ENCODE data around the gene LRSAM1.

LRSAM1 gene

DNA sequence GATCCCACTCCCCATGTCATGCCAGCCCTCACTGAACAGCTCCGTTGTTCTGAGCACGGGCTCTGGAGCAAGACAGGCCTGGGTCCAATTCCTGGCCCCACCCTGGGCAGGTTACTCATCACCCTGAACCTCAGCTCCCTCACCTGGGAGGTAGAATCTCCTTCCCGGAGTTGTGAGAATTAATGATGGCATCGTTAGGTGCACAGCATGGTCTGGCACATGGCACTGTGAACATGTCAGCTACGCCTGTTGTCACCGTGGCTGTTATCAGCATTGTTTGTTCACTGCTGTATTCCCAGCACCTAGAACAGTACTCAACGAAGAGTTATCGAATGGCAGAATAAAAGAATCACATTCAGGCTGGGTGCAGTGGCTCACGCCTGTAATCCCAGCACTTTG is 43.0 kb downstream of the LRSAM1 start:
- in situ Hi-C loops (cut with MboI; ENCODE audit: low sequenced_read_pairs): no loop called here

DNA sequence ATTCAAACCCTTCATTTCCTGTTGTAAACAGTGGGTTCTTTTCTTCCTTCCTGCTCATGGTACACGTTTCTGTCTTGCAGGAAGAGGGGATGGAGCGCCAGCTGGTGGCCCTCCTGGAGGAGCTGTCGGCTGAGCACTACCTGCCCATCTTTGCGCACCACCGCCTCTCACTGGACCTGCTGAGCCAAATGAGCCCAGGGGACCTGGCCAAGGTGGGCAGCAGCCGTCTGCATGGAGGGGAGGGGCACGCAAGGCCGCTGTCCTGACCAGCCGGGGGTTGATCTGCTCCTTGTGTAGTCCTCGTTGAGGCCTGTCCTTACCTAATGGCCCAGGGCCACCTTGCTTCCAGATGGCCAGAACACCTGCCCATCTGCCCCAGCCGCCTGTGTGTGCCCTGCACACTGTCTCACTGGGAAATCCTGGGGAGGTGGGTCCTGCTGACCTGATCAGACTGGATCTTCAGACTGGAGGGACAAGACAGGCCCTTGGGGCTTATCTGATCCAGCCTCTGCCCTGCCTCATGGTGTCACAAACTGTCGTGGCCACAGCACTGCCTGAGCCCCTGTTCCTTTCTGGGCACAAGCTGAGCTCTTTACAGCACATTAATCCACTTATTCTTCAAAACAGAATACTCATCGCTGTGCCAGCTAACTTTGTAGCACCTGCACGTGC is 44.7 kb downstream of the LRSAM1 start:
- in situ Hi-C loops (cut with MboI; ENCODE audit: low sequenced_read_pairs): no loop called here

DNA sequence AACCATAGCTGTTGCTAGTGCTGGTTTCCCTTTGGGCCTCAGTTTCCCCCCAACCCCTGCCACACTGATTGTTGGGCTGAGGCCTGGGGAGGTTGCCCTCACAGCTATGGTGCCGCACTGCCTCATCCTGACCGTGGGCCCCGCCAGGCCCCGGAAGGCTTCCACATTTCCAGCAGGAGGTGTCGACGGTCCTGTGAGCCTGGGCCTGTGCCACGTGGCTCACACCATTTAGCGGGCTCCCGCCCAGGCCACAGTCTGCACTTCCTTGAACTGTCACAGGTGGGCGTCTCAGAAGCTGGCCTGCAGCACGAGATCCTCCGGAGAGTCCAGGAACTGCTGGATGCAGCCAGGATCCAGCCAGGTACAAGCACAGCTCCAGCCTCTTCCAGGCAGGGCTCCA is 45.7 kb downstream of the LRSAM1 start:
- in situ Hi-C loops (cut with MboI; ENCODE audit: low sequenced_read_pairs): no loop called here

DNA sequence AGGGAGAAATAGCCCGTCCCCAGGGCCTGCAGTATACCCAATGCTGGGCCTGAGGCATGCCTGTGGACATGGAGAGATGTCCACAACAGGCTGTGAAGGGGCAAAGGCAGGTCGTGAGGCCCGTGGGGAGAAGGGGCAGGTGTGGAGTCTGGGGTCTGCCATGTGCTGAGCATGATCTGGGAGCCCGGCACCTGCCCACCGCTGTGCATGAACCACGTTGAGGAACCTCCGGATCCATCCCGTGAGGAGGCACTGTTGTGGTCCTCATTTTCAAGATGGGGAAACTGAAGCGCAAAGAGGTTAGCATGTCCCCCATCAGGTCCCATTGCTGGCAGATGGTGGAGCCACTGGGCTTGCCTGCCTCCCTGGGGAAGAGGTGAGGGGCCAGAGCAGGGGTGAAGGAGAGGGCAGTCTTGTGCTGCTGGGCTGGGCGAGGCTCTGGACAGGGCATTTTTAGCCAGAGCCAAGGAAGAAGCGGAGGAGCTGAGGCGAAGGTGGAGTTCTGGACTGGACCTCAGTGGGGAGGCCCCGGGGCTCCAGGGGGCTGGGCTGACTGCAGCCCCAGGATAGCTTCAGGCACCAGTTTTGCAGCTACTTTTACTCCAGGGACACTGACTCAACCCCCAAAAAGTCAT is 46.5 kb downstream of the LRSAM1 start:
- in situ Hi-C loops (cut with MboI; ENCODE audit: low sequenced_read_pairs): no loop called here

DNA sequence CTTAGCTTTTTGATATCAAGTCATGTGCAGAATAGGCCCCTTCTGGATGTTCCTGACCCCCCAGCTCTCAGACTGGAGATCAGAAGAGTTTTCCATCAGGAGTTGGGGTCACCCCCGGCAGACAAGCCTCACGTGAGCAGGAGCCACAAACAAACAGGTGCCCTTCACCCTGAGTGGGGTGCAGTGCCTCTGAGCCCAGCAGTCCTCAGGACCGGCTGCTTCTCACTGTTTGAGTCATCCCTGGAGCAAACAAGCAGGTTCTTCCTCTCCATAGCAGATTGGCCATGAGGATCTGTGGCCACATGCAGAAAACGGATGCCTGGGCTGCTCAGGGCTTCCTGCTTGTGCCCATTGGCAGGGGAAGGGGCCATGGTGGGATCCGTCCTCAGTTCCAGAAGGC is 47.0 kb downstream of the LRSAM1 start:
- in situ Hi-C loops (cut with MboI; ENCODE audit: low sequenced_read_pairs): no loop called here

DNA sequence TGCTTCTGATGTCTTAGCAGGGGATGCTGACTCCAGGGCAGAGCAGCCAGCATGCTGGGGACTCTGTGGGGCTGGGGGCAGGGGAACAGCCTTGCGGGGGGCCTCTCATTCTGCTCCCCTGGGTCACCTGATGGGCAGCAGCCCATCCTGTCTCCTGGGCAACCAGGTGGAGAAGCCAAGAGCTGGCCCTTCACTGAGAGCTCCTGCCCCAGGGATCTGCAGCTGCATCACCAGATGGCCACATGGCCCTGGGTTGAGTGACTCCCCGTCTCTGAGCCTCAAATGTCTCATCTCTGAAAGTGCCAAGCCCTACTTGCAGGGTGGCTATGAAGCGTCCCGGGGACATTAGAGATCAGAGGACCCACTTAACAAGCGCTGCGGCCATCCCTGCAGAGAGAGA is 49.1 kb downstream of the LRSAM1 start:
- in situ Hi-C loops (cut with MboI; ENCODE audit: low sequenced_read_pairs): loop anchor here (25.0 kb wide), 1 partner anchor 237 kb away; the partner anchor contains the start of gene TOR2A

DNA sequence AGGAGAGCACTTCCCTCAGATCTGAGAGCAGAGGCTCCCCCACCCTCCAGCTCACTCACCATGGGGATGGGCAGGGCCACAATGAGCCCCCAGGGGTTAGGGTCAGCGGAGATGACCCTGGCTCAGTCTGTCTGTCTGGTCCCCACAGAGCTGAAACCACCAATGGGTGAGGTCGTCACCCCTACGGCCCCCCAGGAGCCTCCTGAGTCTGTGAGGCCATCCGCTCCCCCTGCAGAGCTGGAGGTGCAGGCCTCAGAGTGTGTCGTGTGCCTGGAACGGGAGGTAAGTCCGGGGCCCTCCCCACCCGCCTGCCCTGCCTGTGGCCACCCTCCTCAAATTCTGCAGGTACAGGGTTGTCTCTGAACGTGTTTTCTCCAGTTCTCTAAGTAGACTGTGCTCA is 49.6 kb downstream of the LRSAM1 start:
- in situ Hi-C loops (cut with MboI; ENCODE audit: low sequenced_read_pairs): loop anchor here (25.0 kb wide), 1 partner anchor 236 kb away; the partner anchor contains the start of gene TOR2A

DNA sequence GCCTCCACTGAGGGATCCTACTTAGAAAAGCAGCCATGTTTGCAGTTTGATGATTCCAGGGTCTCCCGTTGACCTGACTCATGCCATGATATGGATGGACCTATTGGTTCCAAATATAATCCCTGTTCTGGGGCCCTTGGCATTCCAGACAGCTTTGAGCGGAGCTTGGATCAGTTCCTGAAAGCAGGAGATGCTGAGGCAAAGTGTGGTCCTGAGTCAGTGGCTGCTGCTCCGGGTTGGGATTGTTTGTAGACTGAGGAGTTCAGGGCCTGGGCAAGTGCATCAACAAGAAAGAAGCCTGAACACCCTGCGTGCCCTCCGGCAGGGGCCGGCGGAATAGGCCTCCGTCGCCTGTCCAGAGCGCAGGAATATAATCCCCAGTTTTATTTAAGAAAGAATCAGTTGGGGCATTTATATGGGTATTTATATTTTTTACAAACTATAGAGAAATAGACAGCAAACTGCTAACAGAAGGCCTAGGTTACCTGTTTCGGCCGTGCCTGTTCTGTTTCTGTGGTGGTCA is 50.6 kb downstream of the LRSAM1 start:
- in situ Hi-C loops (cut with MboI; ENCODE audit: low sequenced_read_pairs): loop anchor here (25.0 kb wide), 1 partner anchor 235 kb away; the partner anchor contains the start of gene TOR2A

DNA sequence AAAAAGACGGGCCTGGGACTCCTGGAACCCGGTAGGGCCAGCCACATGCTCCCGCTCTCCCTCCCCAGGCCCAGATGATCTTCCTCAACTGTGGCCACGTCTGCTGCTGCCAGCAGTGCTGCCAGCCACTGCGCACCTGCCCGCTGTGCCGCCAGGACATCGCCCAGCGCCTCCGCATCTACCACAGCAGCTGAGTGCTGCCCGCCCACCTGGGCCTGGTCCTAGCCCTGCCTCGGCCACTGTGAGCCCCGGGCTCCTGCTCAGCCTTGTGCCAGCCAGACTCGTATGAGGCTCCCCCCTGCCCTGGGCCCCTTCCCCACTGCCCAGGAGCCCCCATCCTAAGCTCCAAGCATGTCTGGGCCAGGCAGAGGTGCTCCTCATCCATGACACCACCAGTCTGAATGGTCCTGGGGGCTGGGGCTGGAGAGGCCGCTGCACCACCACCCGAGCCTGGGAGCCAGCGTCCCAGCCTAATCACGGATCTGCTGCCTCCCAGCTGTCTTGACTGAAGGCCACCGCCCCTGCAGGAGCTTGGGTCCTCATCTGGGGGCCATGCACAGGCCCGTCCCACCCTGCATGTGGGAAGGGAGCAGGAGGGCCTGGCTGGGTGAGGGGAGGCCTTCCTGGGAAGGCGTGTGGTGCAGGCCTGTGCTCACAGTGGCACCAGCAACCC is 51.5 kb downstream of the LRSAM1 start:
- in situ Hi-C loops (cut with MboI; ENCODE audit: low sequenced_read_pairs): loop anchor here (25.0 kb wide), 1 partner anchor 234 kb away; the partner anchor contains the start of gene TOR2A

DNA sequence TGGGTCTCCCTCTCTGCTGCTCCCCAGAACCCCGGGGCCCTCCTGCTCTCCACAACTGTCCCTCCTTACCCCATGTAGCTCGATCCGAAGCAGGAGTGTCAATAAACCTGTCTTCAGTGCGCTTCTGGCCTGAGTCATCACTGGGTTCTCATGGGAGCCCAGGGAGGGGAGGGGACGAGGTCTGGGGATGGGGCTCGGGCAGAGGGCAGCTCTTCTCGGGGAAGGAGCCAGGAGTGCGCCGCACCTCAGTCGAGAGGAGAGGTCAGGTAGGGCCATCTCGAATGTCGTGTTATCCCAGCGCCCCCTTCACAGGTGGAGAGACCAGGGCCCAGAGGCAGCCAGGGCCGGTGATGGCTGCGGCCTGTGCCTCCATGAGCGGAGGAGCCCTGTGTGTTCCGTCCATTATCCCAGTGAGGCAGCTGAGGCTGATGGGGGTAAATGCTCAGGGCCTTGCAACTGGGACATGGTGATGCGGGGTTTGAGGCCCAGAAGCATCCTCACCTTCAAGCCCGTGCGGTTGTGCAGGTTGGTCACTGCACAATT is 52.1 kb downstream of the LRSAM1 start:
- in situ Hi-C loops (cut with MboI; ENCODE audit: low sequenced_read_pairs): loop anchor here (25.0 kb wide), 1 partner anchor 234 kb away; the partner anchor contains the start of gene TOR2A

DNA sequence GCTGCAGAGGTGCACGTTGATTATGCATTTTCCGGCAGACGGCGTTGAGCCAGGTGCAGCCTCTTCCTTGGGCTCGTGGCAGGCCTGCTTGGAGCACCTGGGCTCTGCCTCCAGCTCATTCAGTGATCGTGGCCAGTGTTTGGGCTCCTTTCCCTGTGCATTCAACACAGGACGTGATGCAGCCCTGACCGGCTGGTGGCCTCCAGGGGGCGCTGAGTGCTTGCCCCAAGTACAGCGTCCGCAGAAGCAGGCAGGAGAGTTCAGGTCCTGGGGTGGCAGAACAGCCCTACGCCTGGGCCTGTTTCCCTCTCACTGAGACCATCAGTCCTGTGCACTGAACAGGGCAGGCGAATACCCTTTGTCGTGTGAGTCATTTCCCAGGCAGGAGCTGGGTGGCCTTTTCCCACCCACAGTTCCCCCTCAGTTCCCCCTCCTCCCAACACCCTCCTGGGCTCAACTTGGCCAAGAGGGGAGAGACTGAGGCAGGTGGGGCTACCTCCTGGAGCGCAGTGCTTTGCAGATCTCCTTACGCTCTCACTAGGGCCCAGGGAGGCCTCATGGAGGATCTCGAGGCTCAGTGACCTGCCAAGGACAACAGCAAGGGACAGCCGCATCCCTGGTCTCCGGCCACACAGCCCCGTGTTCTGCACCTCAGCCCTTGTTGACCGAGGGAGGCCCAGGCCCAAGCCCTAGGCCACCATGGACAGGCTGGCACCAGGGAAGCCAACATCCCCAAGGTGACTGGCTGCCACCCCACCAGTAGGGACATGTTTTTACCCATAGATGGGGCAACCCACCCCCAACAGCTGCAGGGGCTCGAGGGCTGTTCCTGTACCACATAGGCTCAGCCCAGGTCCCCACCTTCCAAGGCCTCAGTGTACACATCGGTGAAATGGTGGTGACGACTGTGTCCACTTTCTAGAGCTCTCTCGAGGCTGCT is 52.9 kb downstream of the LRSAM1 start:
- in situ Hi-C loops (cut with MboI; ENCODE audit: low sequenced_read_pairs): loop anchor here (25.0 kb wide), 1 partner anchor 233 kb away; the partner anchor contains the start of gene TOR2A

DNA sequence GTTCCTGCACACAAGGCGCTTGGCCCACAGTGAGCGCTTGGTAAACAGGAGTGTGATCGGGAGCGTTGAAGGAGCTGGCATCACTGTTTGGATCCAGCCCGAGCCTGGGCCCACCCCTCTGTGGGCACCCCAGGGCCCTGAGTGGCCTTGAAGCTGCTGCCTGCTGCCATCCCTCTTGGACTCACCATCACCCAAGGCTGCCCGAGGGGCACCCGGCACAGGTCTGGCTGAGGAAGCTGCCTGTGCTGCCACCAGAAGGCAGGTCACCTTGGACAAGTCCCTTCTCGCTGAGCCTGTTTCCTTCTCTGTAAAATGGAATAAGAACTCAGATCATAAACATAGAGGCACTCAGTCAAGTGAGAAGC is 53.6 kb downstream of the LRSAM1 start:
- in situ Hi-C loops (cut with MboI; ENCODE audit: low sequenced_read_pairs): loop anchor here (25.0 kb wide), 1 partner anchor 232 kb away; the partner anchor contains the start of gene TOR2A

DNA sequence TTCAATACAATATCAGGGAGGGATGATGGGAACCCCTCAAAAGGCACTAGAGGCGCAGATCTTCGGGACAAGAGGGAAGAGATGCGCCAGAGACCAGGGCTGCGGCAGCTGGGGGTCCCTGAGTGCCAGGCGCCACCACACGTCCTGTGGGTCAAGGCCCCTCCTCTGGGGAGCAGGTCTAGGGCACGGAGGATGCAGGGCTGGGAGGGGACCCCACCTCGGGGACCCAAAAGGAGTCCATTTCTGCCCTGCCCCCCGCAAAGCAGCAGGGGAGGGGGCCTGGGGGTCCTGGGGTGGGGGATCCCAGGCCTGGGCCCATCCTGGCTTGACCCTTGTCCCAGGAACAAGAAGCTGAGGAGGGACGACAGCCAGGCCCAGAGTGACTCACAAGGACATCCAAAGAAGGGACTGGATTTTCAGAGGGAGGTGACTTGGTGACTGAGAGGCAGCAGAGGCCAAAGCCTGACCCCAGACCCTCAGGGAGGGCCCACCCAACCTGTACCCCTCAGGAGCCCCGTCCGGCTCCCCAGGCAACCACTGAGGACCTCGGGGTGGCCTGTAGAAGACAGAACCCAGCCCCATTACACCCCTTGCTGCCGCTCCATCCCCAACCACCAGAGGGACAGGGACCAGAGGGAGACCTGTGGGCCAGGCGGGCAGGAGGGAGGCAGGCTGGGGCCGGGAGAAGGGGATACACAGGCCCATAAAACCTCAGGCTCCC is 54.2 kb downstream of the LRSAM1 start:
- in situ Hi-C loops (cut with MboI; ENCODE audit: low sequenced_read_pairs): loop anchor here (25.0 kb wide), 1 partner anchor 232 kb away; the partner anchor contains the start of gene TOR2A

DNA sequence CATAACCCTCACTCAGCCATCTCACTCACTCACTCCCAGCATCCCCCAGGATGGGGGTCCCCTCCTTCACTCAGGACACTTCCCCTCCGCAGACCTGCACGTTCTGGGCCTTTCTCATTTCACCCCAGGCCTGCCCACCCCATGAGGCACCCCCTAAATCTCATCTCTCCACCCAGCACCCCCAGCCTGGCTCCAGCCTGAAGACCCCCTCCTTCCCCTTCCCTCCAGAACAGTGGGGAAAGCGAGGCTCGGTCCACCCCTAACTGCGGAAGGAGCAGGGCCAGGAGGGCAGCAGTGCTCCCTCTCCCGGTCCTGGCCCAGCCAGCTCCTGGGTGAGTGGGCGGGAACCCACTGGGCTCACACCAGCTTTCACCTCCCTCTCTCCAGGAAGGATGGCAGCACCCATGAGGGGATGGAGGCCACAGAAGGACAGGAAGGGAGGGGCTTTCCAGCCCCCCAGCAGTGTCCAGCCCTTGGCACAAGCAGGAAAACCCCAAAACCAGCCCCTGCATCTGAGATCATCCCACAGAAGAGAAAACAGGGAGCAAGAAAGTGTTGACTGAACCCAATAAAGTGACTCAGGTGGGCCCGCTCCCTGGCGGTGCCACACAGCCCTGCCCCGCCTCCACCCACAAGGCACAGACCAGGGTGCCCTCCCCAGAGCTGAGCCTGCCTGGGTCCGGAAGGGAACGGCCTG is 55.0 kb downstream of the LRSAM1 start:
- in situ Hi-C loops (cut with MboI; ENCODE audit: low sequenced_read_pairs): loop anchor here (25.0 kb wide), 1 partner anchor 231 kb away; the partner anchor contains the start of gene TOR2A

DNA sequence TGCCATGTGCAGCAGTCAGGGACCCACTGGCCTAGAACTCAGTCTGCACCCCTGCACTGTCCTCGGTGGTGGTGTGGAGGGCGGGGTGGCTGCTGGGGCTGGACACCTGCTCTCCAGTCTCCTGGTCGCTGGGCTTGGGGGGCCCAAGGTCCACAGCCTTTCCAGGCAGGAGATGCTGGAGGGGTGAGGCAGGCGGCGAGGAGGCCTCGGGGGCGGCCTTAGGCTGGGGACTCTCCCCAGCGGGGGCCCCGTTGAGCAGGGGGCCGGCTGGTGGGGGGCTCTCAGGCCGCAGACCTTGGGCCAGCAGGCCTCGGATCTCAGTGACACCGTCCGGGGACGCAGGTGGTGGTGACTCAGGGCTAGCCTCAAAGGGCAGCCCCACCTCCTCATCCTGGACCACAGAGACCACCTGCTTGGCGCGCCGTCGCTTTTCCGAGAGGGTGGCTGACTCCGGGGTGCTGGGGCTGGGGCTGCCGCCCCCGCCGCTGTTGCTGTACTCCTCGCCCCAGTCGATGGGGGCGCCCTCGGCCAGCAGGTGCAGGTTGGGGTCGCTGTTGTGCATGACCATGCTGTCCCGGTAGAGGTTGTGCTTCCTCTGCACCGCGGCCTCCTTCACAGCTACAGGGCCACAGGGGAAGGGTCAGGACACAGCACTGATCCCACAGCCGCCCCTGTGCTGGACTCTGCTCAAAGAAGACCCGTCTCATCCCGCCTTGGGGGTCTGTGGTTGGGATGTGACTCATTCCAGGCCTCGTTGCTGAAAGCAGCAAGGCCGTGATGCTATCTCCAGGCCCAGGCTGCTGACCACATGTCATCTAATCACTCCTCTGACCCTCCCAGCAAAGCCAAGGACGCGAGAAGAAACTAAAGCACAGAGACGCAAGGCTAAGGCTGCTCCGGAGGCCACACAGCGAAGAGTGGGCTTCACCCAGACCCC is 55.8 kb downstream of the LRSAM1 start:
- in situ Hi-C loops (cut with MboI; ENCODE audit: low sequenced_read_pairs): loop anchor here (25.0 kb wide), 1 partner anchor 230 kb away; the partner anchor contains the start of gene TOR2A

DNA sequence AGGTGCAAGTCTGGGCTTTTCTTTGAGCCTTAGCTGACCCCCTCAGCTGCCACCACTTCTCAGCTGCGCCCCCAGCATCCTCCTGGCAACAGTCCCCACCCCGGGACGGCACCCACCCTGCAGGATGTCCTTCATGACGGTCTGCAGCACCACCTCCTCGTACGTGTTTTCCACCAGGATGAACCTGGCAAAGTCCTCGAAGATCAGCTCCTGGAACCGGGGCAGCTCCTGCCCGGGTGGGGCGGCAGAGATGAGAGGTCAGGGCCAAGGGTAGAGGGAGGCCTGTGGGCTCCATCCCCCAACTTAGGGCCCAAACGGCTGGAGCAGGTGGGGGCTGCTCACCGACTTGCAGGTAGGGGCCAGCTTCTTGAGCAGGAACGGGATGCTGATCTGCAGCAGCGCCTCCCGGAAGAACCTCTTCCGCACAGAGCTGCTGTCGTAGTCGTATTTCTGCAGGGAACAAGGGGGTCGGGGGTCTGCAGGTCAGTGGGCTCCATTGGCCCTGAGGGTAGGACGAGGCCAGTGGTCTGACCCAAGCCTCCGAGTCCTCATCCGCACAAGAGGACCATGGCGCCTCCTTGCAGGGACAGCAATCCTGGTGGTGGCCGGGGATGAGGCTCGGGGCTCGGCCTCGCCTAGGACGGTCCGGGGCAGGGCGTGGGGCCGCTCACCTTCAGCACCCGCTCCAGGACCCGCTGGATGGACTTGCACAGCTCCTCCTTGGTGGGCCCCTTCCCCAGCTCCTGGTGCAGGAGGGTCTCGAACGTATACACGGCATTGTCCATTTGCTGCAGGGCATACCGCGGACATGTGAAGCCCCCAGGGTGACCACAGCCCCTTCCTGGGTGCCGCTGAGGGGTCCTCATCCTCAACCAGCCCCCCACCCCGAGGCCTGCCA is 56.7 kb downstream of the LRSAM1 start:
- in situ Hi-C loops (cut with MboI; ENCODE audit: low sequenced_read_pairs): loop anchor here (25.0 kb wide), 1 partner anchor 229 kb away; the partner anchor contains the start of gene TOR2A
